Lower leg skin (tissue), 3 donors: ENCODE results near the gene ACYP1.

Experiments used
- CTCF ChIP-seq, 3 donors: fragments of 450-650 bp; IDR thresholded peaks; one replicate each; pipeline ENCODE4 v1.5.1; 2016; ENCODE audit warnings: antibody characterized with exemption in 3 of 3, mild to moderate bottlenecking in 3 of 3, moderate library complexity in 2 of 3
- POLR2A ChIP-seq, 2 donors: fragments of 450-650 bp; IDR thresholded peaks; one replicate each; pipeline ENCODE4 v1.6.1; 2016 to 2017; ENCODE audit warnings: antibody characterized with exemption in 2 of 2, mild to moderate bottlenecking in 1 of 2, moderate library complexity in 1 of 2

GRCh38 chr14:75069121-75069810 is 5.4 kb upstream of the ACYP1 start, which contains the start of gene ZC2HC1C:
- TF ChIP-seq CTCF (IDR thresholded peaks at IDR 0.05): no peak
- no peak for TF ChIP-seq POLR2A (IDR thresholded peaks at IDR 0.05)
